Lower leg skin (tissue), 3 donors: Measurements from ENCODE around the gene MAGEB17.

ENCODE experiments used
- POLR2A ChIP-seq, 2 donors: fragments of 450-650 bp; IDR thresholded peaks; one replicate each; pipeline ENCODE4 v1.6.1; 2016 to 2017; ENCODE audit warnings: antibody characterized with exemption in 2 of 2, mild to moderate bottlenecking in 1 of 2, moderate library complexity in 1 of 2
- TF ChIP-seq, protein P1 (sequence below), 3 donors: fragments of 450-650 bp; IDR thresholded peaks; one replicate each; pipeline ENCODE4 v1.5.1; 2016; ENCODE audit warnings: antibody characterized with exemption in 3 of 3, mild to moderate bottlenecking in 3 of 3, moderate library complexity in 2 of 3

DNA sequence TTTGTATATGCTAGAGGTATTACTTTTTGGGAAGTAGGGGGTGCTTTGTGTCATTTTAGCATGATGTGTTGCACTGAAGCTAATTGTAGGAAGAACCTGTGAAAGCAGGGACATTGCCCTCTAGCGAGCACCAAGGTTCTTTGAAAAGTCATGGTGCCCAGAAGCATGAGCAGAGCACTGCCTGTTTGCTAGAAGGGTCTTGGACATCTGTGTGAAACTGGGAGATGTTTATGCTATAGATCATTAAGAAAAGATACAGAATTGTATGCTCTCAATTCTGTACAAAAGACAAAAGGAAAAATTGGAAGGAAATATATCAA is 29.2 kb upstream of the MAGEB17 start:
- TF ChIP-seq, protein P1, sequence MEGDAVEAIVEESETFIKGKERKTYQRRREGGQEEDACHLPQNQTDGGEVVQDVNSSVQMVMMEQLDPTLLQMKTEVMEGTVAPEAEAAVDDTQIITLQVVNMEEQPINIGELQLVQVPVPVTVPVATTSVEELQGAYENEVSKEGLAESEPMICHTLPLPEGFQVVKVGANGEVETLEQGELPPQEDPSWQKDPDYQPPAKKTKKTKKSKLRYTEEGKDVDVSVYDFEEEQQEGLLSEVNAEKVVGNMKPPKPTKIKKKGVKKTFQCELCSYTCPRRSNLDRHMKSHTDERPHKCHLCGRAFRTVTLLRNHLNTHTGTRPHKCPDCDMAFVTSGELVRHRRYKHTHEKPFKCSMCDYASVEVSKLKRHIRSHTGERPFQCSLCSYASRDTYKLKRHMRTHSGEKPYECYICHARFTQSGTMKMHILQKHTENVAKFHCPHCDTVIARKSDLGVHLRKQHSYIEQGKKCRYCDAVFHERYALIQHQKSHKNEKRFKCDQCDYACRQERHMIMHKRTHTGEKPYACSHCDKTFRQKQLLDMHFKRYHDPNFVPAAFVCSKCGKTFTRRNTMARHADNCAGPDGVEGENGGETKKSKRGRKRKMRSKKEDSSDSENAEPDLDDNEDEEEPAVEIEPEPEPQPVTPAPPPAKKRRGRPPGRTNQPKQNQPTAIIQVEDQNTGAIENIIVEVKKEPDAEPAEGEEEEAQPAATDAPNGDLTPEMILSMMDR (IDR thresholded peaks at IDR 0.05): no peak
- TF ChIP-seq POLR2A (IDR thresholded peaks at IDR 0.05): no peak
